Peyer's patch (tissue), 4 donors: ENCODE results near the gene PNPT1. TPM values are rescaled to one million over a fixed set of nuclear protein-coding genes. Genes with fewer than 3 reads are reported as not detected.
A peak's percentile ranks its signal among the peaks of the same experiment; 100 is the strongest.
"Not testable (repeated sequence)": the region's sequence is repeated elsewhere in the genome, so short reads cannot be mapped to it uniquely, and the experiment has no call there.

ENCODE experiments used
- DNase-seq, 3 donors: peaks; one replicate each; pipeline ENCODE4 v3.0.0-alpha.2; 2017 to 2019
- H3K27ac ChIP-seq, 4 donors: fragments of 200-600 bp; sonication (generic); one replicate each; pipeline ENCODE4 v1.5.1; 2016 to 2019
- H3K27me3 ChIP-seq, 2 donors: fragments of 200-600 bp; sonication (generic); one replicate each; pipeline ENCODE4 v1.5.1; 2019
- H3K36me3 ChIP-seq, 3 donors: fragments of 200-600 bp; sonication (generic); one replicate each; pipeline ENCODE4 v1.5.1; 2016 to 2019
- H3K4me1 ChIP-seq, 4 donors: fragments of 200-600 bp; sonication (generic); one replicate each; pipeline ENCODE4 v1.5.1; 2016 to 2019
- H3K4me3 ChIP-seq, 4 donors: fragments of 200-600 bp; sonication (generic); 1 replicate in 3 of 4; 2 replicates in 1 of 4; pipeline ENCODE4 v1.5.1; 2016 to 2019; ENCODE audit warnings: mild to moderate bottlenecking in 1 of 4
- H3K9me3 ChIP-seq, 4 donors: fragments of 200-600 bp; sonication (generic); one replicate each; pipeline ENCODE4 v1.5.1; 2016 to 2019; ENCODE audit warnings: mild to moderate bottlenecking in 1 of 4
- CTCF ChIP-seq, 6 experiments: fragments of 450-650 bp in 4 of 6; fragments of 200-600 bp in 2 of 6; sonication (generic) in 1 of 6; IDR thresholded peaks; one replicate each; pipeline ENCODE4 v1.5.1; 2017 to 2019; ENCODE audit warnings: antibody characterized with exemption in 6 of 6, mild to moderate bottlenecking in 3 of 6, moderate library complexity in 1 of 6
- POLR2A ChIP-seq, 2 donors: fragments of 450-650 bp; IDR thresholded peaks; one replicate each; pipeline ENCODE4 v1.5.1; 2017; ENCODE audit warnings: antibody characterized with exemption in 2 of 2, mild to moderate bottlenecking in 2 of 2, moderate library complexity in 2 of 2
- total RNA-seq, 4 donors: library from RNA; depleted of rRNA; stranded (reverse); fragments of >200 nt; gene quantifications; one replicate each; pipeline ENCODE4 v1.1.0, GENCODE V29; 2016

PNPT1 gene
- total RNA-seq, 4 donors from 2014 or later, result 8.4 to 12.4 (median 10.2) TPM

GRCh38 chr2:55705027-55705653, 11.5 kb upstream of the PNPT1 start:
- H3K27ac ChIP-seq, result no peak overlapping the region
- H3K4me3 ChIP-seq, result no peak overlapping the region
- H3K4me1 ChIP-seq, result no peaks in the 10 kb centered on the region
- TF ChIP-seq CTCF (IDR thresholded peaks at IDR 0.05) (no peak), POLR2A (IDR thresholded peaks at IDR 0.05) (no peak)
- no peak for DNase-seq
- no peaks in the 10 kb centered on the region for H3K36me3 ChIP-seq
- no peaks in the 10 kb centered on the region for H3K27me3 ChIP-seq
- no peaks in the 10 kb centered on the region for H3K9me3 ChIP-seq

- H3K9me3 ChIP-seq, result no peaks in the 10 kb centered on the region
- H3K36me3 ChIP-seq, result no peaks in the 10 kb centered on the region
- no peak overlapping the region for H3K27ac ChIP-seq
- no peak overlapping the region for H3K4me3 ChIP-seq
- no peaks in the 10 kb centered on the region for H3K4me1 ChIP-seq
- no peak for TF ChIP-seq CTCF (IDR thresholded peaks at IDR 0.05)
- TF ChIP-seq POLR2A (IDR thresholded peaks at IDR 0.05), result no peak
- no peak for DNase-seq
- H3K27me3 ChIP-seq, result no peaks in the 10 kb centered on the region
These were observed 9.7 kb upstream of the PNPT1 start for GRCh38 chr2:55703350-55703749.

- not testable (repeated sequence) for H3K27ac ChIP-seq, DNase-seq, H3K9me3 ChIP-seq, H3K36me3 ChIP-seq, H3K27me3 ChIP-seq, H3K4me1 ChIP-seq
- peak overlapping the region; percentile 46 to 98 (median 74) for H3K4me3 ChIP-seq
These were observed 904 bp downstream of the PNPT1 start for GRCh38 chr2:55692740-55693139.

- H3K27ac ChIP-seq, result no peak overlapping the region
- no peak overlapping the region for H3K4me3 ChIP-seq
- H3K27me3 ChIP-seq, result no peaks in the 10 kb centered on the region
- H3K36me3 ChIP-seq, result peaks cover 0 to 35% (median 0%) of the 10 kb centered on the region in 3 donors
- no peaks in the 10 kb centered on the region for H3K4me1 ChIP-seq
- no peaks in the 10 kb centered on the region for H3K9me3 ChIP-seq
- TF ChIP-seq POLR2A (IDR thresholded peaks at IDR 0.05), result no peak
- TF ChIP-seq CTCF (IDR thresholded peaks at IDR 0.05), result no peak
- DNase-seq, result no peak
These were observed 21.0 kb downstream of the PNPT1 start for GRCh38 chr2:55672630-55673029.

- Histone ChIP-seq H3K4me1 (no peaks in the 10 kb centered on the region), H3K36me3 (peaks cover 0 to 38% (median 0%) of the 10 kb centered on the region in 3 donors), H3K4me3 (no peak overlapping the region), H3K9me3 (no peaks in the 10 kb centered on the region), H3K27ac (no peak overlapping the region), H3K27me3 (no peaks in the 10 kb centered on the region)
- DNase-seq, result no peak
- no peak for TF ChIP-seq POLR2A (IDR thresholded peaks at IDR 0.05)
- no peak for TF ChIP-seq CTCF (IDR thresholded peaks at IDR 0.05)
These were observed 24.7 kb downstream of the PNPT1 start for GRCh38 chr2:55668956-55669355.

GRCh38 chr2:55653255-55653654, 40.4 kb downstream of the PNPT1 start:
- no peak for TF ChIP-seq CTCF (IDR thresholded peaks at IDR 0.05)
- no peak for TF ChIP-seq POLR2A (IDR thresholded peaks at IDR 0.05)
- Histone ChIP-seq H3K27ac (no peak overlapping the region), H3K27me3 (no peaks in the 10 kb centered on the region), H3K4me1 (no peaks in the 10 kb centered on the region), H3K4me3 (no peak overlapping the region), H3K36me3 (peaks cover 0 to 18% (median 0%) of the 10 kb centered on the region in 3 donors), H3K9me3 (no peaks in the 10 kb centered on the region)
- DNase-seq, result no peak
